Stimulated activated CD4-positive, alpha-beta T cell treated with anti-CD3 and anti-CD28 coated beads, Interleukin-1b, Interleukin-23, amount 100 ng/mL, for 1 hour (primary cell): Measurements from ENCODE around the gene ATP13A4.
"Not testable (repeated sequence)": the region's sequence is repeated elsewhere in the genome, so short reads cannot be mapped to it uniquely, and the experiment has no call there.

ENCODE experiments used
- DNase-seq, 2 donors: peaks; one replicate each; pipeline ENCODE4 v3.0.0-alpha.2; 2020; ENCODE audit warnings: low read depth in 2 of 2

Gene ATP13A4

DNA sequence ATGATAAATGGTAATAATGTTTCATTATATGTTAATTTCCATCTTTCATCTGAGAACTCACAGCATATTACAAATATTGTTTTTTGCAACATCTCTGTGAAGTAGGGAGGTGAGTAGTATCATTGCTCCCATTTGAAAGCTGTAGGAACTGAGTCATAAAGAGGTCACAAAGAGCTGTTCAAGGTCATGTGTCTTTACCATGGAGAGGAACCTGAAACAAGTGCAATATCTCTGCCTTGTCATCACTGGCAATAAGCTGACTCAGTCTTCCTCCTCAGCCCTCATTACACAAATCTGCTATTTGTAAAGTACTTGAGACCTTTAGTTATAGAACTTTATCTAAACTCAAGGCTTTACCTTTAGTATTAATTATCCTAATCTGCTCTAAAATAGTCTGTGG is 4.4 kb upstream of the ATP13A4 start:
- DNase-seq: no peak

DNA sequence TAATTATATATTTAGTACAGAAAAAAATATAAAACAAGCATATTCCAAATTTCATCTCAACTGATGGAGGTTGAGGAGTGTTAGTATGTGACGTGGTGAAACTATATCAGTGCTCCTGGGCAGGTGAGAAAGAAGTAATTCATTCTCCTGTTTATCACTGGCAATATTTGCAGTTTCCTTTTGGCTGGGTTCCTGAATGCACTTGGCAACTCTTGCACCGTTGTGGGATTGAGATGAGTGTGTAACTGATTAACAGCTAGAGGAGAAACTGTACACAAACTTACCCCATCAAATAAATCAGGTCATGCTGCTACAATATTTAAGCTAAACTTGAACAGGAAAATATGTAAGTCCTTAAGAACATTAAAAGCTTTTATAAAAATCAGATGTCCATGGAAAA is 2.1 kb upstream of the ATP13A4 start:
- no peak for DNase-seq

DNA sequence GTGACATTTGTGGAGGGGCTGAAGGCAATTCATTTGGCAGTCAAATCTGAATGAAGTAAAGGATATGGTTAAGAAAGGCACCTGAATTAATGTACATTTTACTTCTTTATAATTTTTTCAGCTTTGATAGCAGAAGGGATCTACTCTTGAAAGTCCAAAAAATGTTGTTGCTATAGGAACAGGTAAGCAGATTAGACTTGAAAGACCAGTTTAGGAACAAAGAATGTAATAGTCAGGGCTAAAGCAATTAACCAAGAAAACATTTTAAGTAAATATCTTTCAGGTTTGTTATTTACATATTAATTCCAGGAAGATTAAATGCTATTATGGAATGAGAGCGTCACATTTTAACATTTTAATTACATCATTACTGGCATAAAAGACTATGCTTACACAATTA is 1.1 kb downstream of the ATP13A4 start:
- DNase-seq: no peak

DNA sequence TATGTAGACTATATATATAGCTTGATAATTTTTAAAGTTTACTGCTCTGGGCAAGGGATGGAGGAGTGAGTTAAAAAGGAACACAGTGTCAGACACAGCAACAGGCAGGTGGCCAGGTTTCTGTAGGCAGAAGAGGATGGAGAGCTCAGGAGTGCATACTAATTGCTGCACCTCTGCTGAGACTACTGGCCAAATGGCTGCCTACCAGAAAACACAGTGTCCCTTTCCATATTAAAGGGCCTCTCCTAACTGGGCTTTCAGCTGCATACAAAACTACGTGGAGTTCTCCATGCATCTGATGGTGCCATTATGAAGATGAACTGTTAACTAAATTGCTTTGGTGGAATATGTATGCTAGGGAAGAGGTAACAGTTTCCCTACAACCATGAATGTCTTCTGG is 1.8 kb downstream of the ATP13A4 start:
- DNase-seq: no peak

DNA sequence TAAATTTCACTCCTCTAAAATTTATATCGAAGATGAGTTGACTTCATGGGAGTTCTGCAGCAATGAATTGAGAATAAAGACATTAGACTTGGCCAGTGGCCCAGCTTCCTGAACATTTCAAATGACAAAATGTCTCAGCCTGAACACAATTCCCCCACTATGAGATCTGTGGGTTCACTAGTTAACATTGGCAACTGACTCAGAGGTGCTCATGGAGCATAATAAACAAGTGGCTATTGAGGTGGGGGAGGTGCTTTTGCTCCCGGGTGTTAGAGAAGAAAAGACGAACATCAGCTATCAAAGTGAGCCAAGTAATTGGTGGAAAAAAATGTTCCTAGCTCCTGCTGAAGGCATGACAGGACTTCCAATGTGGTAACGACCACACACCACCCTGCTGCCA is 6.3 kb downstream of the ATP13A4 start:
- DNase-seq: no peak

DNA sequence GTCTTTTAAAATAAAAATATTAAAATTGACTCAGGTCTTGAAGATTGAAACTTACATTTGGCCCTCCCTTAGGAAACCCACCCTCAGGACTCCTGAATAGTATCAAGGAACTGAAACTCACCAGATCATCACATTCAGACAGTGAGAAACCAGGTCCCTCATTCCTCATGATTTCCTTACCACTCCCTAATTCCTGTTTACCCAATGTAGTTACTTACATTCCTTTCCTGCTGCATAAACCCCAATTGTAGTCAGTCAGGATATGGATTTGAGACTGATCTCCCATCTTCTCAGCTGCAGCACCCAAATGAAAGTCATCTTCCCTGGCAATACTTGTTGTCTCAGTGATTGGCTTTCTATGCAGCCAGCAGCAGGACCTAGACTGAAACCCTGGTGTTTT is 8.6 kb downstream of the ATP13A4 start:
- DNase-seq: no peak

DNA sequence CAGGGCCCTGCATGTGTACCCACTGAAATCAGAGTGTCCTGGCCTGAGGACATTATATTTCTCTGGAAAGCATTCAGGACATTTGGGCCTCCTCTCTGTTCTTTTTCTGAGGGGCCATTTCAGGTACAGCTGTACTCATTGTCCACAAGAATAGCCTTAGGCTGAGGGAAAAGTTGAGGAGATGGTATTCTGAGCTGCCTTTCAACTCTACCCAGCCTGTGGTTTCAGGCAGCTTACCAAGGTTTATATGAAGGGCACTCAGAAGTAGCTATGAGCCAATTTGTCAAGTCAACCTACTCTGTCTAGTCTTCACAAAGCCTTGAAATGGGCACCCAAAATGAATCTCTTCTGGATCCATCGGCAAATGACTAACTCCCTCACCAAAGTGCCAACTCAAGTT is 9.4 kb downstream of the ATP13A4 start:
- no peak for DNase-seq

DNA sequence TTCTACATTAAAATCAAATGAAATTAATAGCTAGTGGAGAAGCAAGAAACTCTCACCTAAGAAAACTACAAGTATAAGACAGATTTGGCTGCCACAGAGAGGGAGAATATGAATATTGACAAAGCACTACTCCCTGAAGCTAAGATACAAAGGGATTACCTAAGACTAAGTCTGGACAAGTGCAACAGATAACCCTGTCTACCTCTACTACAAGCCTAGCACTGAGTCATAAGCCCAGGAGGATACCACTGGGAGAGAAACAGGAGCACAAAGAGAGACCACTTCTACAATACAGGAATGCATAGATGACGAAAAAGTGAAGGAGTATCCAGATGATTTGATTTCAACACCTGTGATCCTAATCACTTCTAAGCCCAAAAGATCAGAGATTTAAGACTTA is 10.4 kb downstream of the ATP13A4 start:
- no peak for DNase-seq

DNA sequence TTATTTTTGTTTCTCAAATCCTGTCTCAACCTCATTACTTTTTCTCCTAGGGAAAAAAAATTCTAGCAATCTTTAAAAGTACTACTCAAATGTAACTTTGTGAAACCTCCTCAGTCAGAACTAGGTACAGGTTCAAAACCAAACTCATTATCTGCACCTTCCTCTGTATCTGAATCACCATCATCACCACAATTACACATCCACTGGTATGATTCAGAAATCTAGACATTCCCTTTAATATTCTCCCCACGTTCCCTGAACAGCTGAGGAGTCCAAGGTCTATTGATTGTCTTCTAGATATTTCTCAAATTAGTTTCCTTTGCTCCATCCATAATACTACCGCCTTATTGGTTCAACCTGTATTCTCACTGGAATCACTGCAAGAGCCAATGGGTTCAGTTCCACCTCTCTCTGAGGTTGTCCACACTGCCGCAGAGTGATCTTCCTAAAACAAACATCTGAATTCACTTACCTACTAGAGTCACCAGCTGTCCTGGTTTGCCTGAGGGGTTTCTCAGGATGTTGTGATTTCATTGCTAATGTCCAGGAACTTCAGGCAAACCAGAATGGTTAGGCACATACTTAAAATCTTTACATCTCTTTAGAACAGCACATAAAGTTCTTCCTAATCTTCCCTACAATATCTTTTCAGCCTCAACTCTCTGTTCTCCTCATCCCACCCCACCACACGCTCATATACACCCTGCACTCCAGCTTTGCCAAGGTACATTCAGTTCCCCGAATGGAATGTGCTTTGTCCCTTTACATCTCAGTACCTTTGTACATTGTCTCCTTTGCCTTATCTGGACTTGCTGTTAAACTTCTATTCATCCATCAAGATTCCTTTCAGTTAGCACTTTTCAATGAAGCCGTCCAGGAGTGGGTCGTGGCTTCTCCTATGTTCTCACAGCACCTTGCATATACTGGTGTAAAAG is 24.2 kb downstream of the ATP13A4 start:
- DNase-seq: no peak

DNA sequence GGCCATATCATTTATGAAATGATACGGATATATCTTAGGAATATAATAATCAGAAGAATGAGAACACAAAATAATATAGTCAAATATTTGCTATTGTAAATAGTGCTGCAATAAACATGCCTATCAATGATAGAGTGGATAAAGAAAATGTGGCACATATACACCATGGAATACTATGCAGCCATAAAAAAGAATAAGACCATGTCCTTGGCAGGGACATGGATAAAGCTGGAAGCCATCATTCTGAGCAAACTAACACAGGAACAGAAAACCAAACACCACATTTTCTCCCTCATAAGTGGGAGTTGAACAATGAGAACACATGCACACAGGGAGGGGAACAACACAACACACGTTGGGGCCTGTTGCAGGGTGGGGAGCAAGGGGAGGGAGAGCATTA is 28.6 kb downstream of the ATP13A4 start:
- DNase-seq: not testable (repeated sequence)

DNA sequence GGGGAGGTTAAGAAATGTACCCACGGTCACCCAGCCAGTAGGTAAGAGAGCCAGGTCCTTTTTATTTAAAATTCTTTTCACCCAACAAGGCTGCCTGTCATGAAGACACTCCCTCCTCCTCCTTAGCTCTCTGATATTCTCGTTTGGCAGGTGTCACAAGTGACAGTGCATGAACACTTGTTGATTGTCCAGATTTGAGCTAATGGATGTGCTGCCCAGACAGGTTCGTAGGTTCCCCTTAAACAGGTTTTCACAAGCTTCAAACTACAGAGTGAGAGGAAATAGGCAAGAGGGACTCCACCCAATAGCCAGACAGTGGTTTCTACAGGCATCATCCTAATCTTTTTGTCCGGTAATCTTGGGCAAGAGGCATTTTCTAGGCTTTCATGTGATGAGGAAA is 32.2 kb downstream of the ATP13A4 start:
- no peak for DNase-seq

DNA sequence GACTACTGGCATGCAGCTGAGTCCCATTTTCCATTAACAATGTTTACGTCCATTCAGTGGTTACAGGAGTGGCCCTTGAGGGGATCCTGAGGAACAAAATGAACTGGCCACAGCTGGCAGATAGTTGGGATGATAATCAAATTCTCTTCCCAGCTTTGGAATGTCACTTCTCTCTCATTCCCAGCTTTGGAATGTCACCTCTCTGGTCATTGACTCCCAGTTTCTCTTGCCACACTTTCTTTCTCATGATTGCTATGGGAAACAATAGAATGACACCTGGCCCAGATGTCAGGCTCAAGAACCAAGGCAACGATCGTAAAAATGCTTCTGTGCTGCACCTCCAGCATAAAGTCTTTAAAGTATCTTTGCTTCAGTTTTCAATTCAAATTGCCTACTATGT is 34.0 kb downstream of the ATP13A4 start:
- DNase-seq: no peak

DNA sequence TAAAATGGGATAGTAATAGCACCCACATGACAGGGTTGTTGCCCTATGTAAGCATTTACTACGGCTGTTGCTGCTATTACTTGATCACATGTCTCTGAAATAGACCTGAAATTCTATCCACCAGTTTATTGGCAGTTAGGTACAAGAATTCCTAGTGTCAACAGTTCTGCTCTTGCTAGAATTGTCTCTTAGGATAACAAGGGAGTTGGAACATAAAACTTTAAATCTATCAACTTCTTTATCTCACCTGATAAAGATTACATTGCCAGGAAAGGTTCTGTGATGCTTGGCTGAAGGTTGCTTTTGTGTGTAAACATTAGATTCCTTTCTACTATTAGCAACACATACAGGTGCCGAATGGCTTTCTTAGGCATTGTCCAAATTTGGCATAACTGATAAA is 38.7 kb downstream of the ATP13A4 start:
- DNase-seq: no peak

DNA sequence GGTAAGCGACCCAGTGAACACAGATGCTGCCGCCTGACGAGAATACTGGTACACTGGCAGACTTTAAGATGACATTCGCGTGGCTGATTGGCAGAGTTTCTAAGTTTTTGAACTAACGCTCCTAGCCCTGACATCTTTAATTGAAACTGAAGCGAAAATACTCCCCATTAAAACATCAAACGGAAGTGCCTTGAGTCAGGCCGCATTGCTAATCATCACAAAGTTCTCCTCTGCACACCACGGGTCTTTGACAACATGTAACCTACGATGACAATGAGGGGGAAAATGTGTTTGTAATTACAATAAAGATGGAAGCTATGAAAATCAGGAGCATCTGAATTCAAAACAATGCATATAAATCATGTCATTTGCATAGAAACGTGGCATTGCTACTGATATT is 44.5 kb downstream of the ATP13A4 start:
- no peak for DNase-seq

DNA sequence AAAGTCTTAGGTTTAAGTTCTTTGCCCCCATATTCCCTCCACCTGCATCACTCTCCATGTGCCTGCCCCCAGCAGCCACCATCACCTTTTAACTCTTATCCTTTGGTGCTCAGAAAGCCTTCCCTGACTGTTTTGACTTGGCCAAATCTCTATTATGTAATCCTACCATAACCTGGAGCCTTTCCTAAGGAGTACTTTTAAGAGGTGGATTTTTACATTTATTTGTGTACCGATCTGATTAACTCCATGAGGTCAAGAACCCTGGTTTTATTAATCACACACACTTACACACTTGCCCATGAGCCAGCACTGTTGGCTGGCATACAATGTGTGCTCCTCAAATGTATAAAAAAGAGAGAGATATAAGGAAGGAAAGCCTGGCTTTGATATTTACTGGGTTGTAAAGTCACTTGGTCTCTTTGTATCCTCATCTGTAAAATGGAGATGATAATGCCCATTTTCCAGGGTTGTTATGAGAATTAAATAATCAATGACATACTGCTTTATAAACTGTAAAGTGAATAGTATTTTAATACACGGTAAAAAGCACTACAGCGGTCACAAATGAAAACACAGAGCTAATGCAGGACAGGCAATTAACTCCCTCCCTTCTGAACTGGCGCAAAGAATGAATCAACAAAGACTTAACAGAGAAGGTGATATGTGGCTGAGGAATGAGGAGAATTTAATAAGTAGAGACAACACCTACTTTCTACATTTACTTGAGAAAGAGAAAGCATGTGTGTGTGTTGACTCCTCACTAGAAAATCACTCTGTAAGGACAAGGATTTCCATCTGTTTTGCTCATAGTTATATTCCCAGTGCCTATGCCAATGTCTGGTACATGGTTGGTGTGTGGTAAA is 45.4 kb downstream of the ATP13A4 start:
- DNase-seq: no peak

DNA sequence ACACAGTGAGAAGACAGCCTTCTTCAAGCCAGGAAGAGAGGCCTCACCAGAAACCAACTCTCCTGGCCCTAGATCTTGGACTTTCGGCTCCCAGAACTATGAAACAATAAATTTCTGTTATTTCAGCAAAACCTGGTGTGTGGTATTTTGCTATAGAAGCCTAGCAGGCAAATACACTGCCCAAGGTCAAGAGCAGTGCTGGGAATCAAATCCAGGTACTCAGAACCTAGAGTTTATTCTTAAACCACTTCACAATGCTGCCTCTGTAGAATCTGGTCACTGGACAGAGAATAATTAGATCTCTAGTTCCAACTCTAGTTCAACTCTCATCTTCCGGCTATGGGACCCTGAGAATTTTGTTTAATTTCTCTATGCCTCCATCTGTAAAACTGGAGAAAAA is 46.6 kb downstream of the ATP13A4 start:
- no peak for DNase-seq

DNA sequence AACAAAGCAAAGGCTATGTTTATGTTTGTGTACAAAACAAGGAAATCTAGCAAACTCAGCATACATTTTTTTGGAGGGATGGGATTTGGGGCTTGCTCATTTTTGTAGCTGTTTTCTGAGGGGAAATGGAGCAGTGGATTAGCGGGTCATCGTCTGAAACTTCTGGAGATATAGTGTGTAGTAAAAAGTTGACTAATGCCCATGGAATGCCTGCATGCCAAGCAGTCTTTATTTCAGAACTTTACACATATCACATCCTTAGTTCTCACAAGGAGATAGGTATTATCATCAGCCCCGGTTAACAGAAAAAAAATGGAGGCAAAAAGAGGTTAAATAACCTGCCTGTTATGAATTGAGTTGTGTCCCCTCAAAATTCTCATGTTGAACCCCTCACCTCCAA is 47.1 kb downstream of the ATP13A4 start:
- DNase-seq: no peak

DNA sequence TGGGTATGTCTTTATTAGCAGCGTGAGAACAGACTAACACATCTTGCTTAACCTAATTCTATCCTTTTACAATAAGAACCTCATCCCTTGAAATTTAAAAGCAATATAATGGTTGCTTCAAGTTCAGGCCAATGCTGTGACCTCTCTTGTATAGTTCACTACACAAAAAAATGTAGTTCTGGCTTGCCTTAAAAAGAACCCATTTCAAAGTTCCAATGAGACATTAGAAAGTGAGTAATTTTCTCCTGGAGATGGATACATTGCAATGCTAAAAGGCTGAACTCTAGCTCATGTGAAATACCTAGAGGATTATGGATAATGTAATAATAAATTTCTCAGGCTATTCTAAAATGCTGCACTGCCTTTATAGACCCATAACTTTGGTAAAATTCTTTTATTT is 47.8 kb downstream of the ATP13A4 start:
- DNase-seq: no peak

DNA sequence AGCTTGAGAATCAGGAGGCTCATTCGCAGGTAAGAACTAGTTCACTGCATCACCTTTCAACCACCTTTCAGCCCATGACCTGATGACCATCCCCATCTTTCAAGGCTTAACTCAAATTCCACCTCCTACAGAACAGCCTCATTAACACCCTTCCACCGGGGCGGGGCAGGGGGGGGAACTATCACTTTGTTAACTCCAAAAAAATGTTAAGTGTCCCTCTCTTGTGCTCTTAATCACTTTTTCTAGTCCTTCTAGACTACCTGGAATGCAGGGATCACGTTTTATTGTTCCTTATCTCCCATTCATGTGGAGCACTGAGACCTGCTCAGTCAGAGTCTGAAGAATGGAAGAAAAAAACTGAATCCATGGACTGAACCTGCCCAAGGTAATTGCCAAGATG is 51.8 kb downstream of the ATP13A4 start:
- no peak for DNase-seq

DNA sequence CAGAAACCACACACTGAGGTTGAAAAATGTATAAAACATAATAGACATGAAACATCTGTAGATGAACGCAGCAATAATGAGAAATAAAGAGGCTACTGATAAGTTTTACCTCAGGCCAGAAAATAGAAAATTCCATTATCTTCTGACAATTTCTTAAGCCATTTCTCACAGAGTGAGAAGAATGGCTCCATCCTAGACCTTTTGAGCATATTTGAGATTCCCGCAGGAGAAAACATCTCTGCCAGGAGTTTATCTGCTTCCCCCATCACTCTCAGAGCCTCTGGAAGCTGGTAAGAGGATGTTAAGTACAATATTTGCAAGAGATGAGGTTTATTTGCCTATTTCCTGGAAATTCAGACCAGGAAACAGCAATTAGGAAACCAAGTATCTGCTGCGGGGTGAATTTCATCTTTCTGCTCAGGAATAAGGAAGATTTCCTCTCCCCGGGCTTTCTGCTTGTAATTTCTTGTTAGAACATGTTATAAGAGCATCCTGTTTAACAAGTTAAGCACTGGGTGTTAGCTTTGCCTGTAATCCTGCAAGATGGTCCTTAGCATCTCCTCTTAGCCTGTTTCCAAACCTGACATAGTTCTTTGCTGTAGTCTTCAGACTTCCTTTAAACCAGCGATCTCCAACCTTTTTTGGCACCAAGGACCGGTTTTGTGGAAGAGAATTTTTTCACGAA is 54.8 kb downstream of the ATP13A4 start:
- DNase-seq: no peak

DNA sequence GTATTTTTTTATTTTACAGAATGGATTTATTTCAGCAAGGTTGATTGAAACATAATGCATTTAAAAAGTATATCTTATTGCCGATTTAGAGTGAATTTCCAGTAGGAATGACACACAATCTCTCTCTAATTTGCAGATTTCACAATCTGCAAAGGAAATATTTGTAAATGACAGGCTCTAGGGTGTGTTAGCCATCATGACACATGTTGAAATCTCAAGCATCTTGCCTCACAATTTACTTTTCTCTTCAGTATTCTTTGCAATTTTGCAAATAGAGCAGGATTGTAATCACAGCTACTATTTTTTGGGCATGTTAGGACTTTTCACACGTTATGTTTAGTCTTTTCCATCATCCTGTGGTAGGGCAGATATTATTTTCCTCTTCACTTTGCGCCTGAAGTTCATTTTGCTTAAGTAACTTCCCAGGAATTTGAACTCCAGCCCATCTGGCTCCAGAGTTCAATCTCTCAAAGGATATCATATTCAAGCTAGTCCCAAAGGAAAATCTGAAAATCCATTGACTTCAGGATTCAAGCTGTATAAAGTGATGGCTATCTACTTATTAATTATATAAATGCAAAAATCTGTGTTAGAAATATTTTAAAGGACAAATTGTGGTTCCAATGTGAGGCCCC is 55.4 kb downstream of the ATP13A4 start:
- DNase-seq: no peak

DNA sequence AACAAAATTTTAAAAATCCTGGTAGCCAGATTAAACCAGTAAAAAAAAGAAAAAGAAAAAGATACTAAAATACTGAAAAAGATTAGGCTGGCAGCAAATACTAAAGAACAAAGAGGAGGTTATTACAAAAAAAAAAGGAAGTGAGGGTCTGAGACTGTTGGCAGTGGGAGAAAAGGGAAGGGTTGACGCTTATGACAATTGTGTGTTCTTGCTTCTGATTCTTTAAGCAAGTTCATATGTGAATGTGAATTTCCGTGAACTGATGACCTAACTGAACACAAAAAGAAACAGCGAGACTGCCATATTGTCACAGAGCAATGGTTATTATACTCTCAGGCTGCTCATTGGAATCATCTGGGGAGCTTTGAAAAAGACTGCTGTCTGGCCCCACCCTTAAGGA is 56.5 kb downstream of the ATP13A4 start:
- DNase-seq: no peak
